ENCODE results near the gene SUMO3.
"Not testable (repeated sequence)": the region's sequence is repeated elsewhere in the genome, so short reads cannot be mapped to it uniquely, and the experiment has no call there.

SUMO3 gene

GRCh38 chr21:44847261-44848056 lies 29.6 kb upstream of the SUMO3 start:
- FAIRE-seq (no peak), DNase-seq (ENCODE audit: low spot score) (no peak)

DNA sequence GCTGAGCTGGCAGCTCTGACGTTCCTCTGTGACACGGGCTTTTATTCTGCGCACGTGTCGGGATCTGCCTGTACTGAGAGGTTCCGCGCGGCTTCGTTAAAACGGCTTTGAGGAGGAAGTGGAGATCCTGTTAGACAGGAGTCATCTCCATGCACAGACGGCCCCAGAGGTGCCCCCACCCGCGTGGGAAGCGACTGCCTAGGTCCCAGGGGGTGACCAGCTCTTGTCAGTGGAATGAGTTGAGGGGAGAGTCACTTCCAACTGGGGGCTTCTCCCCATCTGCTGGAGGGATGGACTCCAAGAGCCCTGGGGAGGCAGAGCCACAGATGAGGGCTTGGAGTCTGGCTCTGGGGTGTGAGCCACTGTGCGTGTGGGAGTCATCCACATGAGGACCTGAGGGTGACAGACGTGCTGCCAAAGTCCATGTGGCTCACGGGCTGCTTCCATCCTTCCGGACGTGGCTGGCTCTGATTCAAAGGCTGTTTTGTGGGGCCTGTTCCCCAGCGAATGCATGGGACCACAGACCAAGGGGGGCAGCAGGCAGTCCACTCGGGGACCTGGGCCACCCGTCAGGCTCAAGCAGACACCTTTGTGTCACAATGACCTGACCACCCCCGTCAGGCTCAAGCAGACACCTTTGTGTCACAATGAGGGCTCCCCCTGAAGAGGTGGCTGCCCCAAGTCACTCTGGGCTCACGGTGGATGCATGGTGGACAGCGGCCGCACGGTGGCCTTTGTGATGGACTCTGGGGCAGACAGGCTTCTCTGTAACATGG lies 28.8 kb upstream of the SUMO3 start:
- FAIRE-seq, result no peak
- DNase-seq (ENCODE audit: low spot score), result no peak

DNA sequence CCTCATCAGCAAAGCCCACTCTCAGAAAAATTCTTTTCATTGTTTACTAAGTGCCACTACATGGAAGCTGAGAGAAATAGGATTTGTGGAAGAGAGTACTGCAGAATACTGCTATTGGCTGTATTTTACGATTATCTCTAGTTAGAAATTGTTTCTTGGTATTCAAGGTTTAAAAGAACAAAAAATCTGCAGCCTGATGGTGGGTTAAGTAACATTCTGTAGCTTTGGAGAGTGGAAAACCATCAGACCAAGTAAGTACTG lies 28.3 kb upstream of the SUMO3 start:
- FAIRE-seq (no peak), DNase-seq (ENCODE audit: low spot score) (no peak)

DNA sequence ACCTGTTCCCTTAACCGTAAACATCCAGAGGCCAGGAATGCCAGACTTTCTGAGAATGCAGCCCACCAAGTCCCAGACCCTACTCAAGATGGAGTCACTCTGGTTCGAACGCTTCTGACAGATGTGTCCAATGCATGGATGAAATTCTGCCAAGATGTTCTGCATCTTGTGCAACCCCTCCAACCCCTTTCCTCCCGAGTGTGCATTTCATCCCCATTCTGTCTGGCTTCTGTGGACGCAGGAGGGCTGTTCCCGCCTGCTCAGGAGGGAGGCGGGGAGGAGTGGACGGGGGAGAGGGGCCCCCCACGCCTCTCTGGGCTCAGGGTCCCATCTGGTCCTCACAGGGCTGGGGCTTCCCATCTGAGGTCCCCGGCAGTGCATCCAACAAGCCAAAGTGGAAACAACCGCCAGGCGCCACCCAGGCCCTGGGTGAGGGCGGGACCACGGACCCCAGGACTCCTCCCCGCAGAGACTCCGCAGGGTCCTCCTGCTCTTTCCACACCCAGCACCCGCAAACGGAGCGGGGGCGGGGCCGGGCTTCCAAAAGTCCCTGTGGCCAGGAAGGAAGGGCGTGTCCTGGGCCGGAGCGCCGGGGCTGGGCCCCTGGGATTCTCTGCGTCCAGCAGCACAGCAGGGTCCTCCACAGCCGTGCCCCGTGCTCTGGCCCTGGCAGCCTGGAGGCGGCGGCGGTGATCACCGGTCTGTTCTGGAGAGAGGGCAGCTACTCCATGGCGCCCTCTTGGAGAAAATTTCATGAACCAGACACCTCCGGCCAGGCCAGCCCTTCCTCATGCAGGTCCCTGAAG lies 27.8 kb upstream of the SUMO3 start:
- DNase-seq (ENCODE audit: low spot score), result no peak
- no peak for FAIRE-seq

DNA sequence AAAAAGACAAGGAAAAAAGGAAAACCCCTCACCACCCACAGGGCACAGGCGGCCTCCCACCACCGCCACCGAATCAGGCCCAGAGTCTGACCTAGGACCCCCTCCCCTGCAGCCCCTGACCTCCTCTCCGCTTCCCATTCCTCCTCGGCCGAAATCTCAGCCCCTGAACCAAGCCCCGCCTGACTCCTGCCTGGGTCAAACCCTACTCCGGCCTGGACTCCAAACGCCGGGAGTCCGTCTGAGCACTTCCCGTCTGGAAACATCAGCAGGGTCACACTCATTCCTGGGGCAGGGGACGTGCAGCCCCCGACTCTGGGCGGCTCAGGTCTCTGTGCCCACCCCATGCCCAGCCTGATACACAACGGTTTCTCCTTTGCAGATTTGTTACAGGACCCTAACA lies 26.4 kb upstream of the SUMO3 start:
- DNase-seq (ENCODE audit: low spot score), result no peak
- FAIRE-seq, result no peak

- no peak for DNase-seq (ENCODE audit: low spot score)
- FAIRE-seq, result no peak
Measured at GRCh38 chr21:44842721-44843445, 25.0 kb upstream of the SUMO3 start.

DNA sequence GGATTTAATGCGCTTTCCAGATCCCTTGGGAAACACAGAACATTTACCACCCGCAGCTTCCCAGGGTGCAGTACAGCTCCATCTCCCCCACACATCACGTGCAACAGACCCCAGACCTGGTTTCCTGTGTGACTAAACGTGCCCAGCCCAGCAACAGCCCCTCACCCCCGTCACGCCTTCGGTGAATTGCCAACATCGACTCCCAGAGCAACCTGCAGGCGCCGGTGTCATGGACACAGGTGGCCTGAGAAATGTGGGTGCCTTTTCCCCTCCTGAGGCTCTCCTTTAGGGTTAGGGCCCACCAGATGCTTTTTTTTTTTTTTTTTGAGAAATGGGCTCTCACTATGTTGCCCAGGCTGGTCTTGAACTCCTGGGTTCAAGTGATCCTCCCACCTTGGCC lies 24.2 kb upstream of the SUMO3 start:
- FAIRE-seq (no peak), DNase-seq (ENCODE audit: low spot score) (no peak)

DNA sequence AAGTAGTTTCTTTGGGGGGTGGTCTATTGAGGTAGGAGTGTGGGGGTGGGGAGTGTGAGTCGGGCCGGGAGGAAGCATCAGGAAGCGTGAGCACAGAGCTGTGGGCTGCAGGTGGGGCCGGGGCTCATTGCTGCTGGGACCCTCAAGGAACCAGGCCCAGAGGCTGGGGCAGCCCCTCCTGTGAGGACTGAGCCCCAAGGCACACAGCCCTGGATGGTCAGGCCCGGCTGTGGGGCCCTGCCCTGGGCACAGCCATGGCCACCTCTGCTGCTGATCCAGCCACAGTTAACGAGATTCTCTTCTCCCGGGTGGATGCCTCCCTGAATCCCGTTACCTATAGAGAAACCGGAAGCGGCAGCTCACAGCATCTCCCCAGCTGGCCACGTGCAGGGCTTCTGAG lies 22.9 kb upstream of the SUMO3 start:
- FAIRE-seq (no peak), DNase-seq (ENCODE audit: low spot score) (no peak)

GRCh38 chr21:44838951-44839350 lies 21.1 kb upstream of the SUMO3 start:
- FAIRE-seq, result no peak
- DNase-seq (ENCODE audit: low spot score), result no peak

DNA sequence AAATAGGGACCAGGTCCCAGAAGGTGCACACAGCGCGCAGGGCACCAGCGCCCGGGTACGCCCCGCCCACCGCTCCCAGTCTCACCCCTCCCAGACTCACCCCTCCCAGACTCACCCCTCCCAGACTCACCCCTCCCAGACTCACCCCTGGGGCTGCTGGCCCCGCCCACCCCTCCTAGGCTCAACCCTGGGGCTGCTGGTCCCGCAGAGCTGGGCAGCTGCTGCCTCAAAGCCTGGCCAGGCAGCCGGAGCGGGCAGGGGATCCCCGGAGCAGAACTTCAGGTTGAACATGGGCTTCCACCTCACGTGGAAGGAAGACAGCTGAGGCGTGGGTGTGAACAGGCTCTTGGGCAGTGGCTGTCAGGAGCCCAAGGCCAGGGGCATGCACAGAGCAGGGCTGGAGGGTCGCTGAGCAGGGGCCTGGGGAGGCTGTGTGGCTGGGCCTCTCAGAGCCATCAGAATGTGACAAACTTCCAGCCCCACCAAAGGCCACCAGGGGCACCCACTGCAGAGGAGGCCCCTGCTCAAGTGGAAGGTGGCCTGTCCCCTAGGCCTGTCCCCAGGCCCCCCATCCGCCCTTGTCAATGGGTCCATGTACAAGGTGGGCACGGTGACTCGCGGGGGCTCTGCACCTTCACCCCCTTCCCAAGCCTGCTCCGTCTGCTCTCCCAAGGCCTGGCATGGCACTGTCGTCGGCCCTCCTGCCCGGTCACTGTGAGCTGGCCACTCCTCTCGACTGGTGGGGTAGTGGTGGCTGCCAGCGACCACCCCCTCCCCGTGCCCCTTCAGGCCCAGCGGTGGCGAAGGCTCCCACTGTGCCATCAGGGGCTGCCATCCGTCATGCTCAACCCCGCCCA lies 20.4 kb upstream of the SUMO3 start:
- FAIRE-seq (no peak), DNase-seq (ENCODE audit: low spot score) (no peak)

GRCh38 chr21:44837537-44837936 lies 19.7 kb upstream of the SUMO3 start:
- DNase-seq (ENCODE audit: low spot score), result no peak
- FAIRE-seq, result no peak

- FAIRE-seq (no peak), DNase-seq (ENCODE audit: low spot score) (no peak)
Measured at GRCh38 chr21:44836666-44837471, 19.0 kb upstream of the SUMO3 start.

DNA sequence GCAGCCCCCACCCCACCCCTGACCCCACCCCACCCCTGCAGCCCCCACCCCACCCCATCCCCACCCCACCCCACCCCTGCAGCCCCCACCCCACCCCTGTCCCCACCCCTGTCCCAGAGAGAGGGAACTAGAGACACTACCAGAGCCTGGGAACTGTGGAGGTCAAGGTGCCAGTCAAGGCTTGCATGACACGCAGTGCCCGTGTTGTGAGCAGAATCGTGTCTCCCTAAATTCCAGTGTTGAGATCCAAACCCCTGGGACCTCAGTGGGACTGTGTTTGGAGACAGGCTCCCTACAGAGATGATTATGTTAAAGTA lies 18.4 kb upstream of the SUMO3 start:
- no peak for FAIRE-seq
- no peak for DNase-seq (ENCODE audit: low spot score)

DNA sequence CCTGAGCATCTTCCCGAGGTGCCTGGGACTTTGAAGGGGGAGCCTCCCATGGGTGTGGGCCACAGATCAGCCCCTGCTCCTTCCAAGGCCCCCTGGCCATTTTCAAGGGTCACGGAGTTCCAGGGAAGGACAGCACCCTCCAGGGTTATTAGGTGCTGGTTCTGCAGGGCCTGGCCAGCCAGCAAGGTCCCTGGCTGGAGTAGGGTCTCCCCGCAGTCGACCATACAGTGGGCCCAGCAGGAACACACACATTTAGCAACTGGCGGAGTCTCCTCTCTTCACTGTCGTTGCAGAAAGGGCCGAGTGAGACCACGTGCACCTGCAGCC lies 17.7 kb upstream of the SUMO3 start:
- FAIRE-seq, result no peak
- DNase-seq (ENCODE audit: low spot score), result no peak

DNA sequence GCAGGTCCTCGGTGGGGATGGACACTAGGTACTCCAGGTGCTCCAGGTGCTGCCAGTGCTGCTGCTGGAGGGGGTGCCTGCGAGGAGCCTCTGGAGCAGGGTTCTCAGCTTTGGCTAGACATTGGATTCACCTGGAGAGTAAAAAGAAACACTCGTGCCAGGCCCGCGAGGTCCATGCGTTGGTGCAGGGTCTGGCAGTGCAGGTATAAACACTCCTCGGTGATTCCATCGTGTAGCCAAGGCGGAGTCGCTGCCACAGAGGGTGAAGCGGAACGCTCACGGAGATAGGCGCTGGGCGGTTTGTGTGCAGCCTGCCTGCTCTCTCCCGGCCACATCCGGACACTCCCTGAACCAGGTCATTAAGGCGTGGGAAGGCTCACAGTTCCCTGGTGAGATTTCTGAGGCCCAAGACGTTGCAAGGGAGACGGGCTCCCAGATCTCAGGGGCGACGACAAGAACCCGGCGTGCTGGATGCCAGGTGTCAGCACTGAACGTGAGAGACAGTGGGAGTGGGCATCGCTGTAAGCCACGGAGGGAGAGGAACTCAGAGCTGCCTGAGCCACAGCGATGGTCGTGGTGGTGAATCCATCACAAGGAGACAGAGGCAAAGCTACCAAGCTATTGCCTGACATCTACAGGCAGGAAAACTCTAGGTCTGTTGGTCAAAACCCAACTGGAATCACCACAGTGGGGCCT lies 17.2 kb upstream of the SUMO3 start:
- DNase-seq (ENCODE audit: low spot score), result no peak
- FAIRE-seq, result no peak

DNA sequence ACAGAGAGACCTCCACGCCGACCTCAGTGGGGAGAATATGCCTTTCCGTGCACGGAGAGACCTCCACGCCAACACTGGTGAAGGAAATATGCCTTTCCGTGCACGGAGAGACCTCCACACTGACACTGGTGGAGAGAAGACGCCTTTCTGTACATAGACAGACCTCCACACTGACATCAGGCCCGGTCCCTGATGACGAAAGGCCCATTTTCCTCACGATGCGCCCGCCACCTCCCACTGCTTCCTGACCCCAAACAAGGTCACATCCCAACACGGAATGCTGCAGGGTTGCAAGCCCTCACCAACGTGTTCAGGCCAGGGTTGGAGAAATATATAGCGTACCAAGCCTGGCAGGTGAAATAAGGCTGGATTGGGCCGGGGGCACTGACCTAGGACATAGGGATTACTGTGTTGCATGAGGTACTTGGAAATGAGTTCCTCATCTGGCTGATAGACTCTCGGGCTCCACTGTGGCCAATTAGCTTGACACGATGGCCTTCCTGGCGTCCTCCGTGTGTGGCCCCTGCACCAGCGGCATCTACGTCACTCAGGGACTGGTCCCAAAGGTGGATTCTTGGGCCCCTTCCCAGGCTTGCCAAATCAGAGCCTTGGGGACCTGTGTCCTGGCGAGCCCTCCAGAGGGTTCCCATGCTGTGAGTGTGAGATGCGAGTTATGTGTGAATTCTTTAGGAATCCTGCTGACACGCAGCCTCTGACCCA lies 16.5 kb upstream of the SUMO3 start:
- FAIRE-seq, result no peak
- DNase-seq (ENCODE audit: low spot score), result no peak

DNA sequence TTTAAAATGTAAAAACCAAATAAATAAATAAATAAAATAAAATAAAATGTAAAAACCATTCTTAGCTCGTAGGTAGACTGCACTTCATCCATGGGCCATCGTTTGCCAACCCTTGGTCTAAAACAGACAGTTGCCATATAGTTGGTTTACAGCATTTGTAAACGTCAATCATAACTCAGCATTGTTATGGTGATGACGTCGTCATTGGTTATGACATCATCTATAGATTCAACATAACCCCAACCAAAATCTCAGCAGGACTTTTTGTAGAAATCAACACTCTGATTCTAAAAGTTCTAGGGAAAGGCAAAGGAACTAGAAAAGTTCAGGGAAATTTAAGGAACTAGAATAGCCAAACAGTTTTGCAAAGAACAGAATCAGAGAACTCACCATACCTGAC lies 15.8 kb upstream of the SUMO3 start:
- no peak for DNase-seq (ENCODE audit: low spot score)
- FAIRE-seq, result no peak

- not testable (repeated sequence) for DNase-seq (ENCODE audit: low spot score); FAIRE-seq
Measured at GRCh38 chr21:44832516-44833255, 14.8 kb upstream of the SUMO3 start.
